HG02678 (cell line): Measurements from ENCODE around the gene EMX1.

ENCODE experiments used
- ATAC-seq: cut with Tn5 transposase; IDR thresholded peaks from one replicate; pipeline ENCODE4 v1.9.1; 2021; ENCODE audit warnings: mild to moderate bottlenecking, moderate library complexity; ENCODE audit not compliant: unreplicated experiment

Gene EMX1

GRCh38 chr2:72956050-72956395 is 38.7 kb downstream of the EMX1 start:
- no peak for ATAC-seq

- no peak for ATAC-seq
These were observed 39.6 kb downstream of the EMX1 start for GRCh38 chr2:72956936-72957335.

- no peak for ATAC-seq
These were observed 41.4 kb downstream of the EMX1 start for GRCh38 chr2:72958542-72959385.

DNA sequence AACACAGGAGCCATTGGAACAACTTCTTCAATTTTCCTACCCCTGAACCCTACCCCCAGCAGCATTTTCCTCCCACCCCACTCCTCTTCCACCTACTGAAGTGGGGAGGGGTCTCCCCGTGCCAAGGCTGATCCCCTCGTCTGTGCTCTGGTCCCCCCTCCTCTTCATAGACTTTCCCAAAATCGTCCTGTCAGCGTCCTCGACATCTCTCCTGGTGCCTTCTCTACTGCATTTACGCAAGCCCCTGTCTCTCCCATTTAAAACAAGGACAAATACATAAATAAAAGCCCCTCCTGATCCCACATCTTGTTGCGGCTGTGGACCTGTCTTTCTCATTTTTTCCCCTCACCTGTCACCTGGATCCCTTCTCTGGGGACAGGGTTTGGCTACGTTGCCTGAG is 42.2 kb downstream of the EMX1 start:
- ATAC-seq, result no peak

DNA sequence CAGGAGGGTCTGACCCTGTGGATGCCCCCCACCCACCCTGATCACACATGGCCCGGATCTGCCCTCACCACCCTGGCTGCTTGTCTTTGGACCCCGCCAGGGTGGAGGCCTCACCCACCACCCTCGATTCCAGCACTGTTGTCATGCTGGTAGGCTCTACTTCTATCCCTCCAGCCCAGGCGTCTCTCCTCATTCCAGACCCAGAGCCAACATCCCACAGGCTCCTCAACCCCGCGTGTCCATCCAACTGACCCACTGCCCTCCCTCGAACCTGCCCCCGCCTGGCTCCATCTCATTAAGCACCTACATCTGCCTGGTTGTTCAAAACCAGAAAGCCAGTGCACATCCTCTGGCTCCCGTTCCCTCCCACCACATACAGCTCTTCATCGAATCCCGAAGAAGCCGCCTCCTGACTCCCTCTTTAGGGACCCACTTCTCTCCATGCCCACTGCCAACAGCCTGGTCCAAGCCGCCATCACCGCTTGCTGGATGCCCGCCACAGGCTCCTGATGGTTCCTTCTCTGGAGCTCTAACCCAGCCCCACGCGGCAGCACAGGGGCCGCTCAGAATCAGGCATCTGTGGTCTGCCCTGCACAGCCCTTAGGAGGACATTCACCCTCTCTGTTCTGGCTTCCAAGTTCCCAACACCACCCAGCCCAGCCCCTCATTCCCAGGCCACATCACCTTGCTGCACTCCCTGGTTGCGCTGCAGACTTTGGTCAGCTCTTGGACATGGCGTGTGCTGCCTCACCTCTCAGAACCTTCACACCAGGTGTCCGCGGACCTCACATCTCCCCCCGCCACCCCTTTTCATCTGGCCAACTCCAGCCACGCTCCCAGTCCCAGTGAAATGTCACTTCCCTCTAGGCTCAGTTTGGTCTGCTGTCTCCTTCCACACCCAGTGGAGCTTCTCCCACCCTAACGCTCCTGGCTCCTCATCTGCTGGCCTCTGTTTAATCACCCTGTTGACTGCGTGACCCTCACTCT is 43.0 kb downstream of the EMX1 start:
- ATAC-seq, result no peak

GRCh38 chr2:72961036-72961720 is 43.9 kb downstream of the EMX1 start:
- no peak for ATAC-seq

- ATAC-seq, result no peak
These were observed 44.6 kb downstream of the EMX1 start for GRCh38 chr2:72961853-72962468.

DNA sequence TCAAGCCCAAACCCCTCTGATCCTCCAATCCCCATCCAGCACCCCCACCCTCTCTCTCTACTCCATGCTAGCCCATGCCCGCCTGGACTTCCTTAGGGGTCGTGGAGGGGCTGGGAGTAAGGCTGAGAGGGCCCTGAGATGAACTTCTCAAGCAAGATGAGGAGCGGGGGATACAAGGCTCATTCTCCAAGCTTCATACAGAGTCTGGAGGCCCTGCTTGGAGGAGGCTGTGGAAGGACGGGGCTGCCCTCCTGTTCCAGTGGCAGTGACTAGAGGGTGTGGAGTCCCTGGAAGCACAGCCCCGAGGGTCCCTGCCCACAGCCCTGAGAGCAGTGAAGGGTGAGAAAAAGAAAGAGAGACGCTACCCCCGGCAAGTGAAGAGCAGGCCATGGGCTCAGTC is 45.6 kb downstream of the EMX1 start:
- ATAC-seq, result no peak

DNA sequence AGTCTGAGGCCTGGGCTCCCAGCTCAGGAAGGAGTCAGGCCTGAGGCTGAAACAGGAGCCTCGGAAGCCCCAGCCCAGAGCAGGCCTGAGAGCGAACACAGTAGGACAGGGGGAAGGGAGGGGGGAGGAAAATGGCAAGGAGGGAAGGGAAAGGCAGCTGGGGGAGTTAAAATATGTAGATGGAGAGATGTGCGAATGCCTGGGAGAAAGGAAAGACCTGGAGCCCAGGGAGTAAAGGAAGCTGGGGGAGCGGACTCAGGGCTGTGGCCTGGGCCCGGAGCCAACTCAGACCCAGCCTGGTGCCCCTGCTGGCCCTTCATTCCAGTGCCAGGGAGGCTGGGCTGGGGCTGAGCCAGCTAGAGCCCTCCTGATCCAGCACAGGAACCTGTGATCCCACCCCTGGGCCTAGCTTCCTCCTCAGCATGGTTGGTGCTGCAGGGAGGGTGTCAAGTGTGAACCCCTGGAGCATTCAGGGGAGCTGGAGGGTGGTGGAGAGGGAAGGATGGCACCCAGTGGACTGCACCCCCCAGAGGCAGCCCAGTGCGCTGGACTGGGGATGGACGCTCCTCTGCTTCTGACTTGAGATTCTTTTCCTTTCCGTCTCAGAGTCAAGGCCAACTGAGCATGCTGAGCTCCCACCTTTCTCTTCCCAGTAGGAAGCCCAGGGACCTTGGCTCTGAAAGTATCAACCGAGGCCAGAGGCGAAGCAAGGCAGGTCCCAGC is 46.3 kb downstream of the EMX1 start:
- no peak for ATAC-seq

GRCh38 chr2:72964146-72964525 is 46.8 kb downstream of the EMX1 start:
- no peak for ATAC-seq

DNA sequence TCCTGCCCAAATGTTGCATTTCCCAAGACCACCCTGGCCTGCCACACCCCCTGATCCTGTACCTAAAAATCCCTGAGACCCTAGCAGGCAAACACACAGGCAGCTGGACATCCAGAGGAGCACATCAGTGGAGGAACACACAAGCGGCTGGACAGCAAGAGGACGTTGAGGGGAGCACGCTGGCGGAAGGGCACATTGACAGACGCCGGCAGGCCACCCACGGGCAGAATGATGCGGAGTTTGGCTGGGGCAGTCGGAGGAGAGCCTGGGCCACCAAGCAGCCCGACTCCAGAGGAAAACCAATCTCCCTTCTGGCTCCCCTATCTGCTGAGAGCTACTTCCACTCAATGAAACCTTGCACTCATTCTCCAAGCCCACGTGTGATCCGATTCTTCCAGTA is 47.7 kb downstream of the EMX1 start:
- no peak for ATAC-seq

GRCh38 chr2:72965770-72966450 is 48.6 kb downstream of the EMX1 start:
- no peak for ATAC-seq

DNA sequence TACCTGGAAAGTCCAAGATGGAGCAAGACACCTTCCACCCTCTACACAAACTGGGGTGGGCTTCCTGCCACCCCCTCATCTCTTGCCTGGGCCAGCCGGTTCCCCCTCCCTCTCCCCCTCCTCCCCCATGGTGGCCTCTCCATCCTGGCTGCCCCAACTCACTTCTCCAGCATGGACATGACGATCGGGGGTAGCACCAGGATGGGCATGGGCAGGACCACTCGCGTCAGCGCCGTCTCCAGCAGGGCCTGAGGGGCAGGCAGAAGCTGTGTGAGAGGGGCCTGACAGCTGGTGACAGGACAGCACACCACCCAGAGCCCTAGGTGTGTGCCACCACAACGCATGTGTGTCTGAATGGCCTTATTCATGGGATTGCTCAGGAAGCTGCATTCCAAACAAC is 51.0 kb downstream of the EMX1 start:
- ATAC-seq, result no peak

DNA sequence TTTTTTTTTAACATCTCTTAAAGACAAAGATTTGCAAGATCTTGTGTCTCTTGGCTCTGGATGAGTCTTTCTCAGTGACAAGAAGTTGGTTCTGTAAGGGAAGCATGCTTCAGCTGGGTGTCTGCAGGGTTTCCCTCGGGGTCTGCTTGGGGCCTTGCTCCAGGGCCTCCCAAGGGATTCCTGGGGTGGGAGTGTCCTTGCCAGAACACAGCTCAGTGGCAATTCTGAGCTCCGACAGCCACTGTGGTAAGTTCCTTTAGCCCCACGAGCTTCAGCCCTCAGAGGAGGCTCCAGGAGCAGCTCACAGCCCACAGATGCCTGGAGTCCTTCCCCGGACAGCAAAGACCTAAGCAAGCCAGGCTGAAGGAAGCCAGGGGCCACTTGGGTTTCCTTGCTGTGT is 52.4 kb downstream of the EMX1 start:
- no peak for ATAC-seq

GRCh38 chr2:72971036-72971435 is 53.7 kb downstream of the EMX1 start:
- ATAC-seq, result no peak

DNA sequence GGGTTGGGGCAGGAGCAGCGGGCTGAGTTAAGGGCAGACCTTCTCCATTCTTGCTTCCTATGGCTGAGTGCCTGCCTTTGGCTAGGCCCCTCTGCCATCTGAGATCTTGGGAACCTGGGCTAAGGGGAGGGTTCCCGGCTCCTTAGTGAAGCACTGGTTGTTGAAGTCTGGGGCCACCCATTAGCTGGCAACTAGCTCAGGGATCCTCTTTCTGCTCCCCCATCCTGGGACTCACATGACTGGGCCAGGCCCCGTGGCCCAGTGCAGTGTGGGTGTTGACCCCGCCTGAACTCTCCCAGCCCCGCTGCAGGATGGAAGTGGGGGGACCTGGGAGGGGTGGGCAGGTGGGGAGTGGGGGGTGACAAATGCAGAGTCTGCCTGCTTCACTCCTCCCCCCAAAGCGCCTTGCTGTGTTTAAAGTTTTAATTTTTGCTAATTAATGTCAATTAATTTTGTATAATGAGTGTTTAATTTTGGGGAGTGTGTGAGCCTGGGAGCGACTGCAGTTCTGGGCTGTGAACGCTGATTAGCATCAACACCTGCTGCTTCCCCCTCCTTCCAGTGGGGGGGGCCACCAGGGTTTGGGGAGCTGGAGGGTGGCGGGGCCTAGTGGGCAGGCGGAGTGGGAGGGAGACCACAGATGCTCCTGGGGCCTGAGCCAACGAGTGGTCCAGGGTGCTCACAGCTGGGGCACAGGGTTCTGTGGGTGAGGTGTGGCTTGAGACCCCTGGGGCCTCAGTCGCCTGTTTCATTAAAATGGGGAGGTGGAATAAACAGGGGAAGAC is 55.2 kb downstream of the EMX1 start:
- no peak for ATAC-seq

- no peak for ATAC-seq
These were observed 55.8 kb downstream of the EMX1 start for GRCh38 chr2:72973137-72973535.

DNA sequence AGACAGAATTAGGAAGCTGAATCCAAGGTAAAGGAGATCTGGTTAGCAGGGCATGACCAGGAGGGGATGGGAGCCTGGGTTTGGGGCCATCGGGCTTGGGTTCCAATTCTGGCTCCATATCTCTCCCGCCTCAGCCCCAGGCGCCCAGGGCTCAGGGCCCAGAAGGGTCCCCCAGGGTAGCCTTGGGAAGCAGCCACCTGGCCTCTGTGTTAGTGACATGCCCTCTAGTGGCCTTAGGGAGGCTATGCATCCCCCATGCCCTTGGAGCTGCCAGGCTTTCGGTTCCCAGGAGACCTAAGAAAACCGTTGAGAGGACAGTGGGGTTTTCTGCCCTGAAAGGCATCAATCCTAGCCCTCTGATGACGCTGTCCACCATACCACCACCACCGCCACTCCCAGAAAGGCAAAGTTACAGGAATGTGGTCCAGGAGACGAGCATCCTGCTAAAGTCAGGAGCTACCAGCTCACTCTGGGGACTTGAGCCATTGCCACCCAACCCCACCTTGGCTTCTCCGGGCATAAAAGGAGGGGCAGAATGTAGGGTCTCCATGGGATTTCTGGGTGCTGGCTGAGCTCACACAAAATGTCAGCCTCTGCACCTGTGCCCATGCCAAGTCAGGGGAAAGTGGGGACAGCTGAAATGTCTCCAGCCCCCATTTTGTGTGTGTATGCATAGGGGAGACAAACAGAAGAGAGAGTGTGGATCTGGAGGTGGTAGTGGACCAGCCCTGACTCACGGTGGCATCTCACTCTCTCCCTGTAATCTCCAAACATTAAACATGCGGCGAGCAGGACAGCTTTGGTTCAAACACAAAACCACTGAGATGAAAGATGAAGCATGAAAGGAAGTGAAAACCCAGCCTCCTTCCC is 56.5 kb downstream of the EMX1 start:
- ATAC-seq, result peak; percentile 93
